ENCODE data around the gene ABLIM3.

Gene ABLIM3

DNA sequence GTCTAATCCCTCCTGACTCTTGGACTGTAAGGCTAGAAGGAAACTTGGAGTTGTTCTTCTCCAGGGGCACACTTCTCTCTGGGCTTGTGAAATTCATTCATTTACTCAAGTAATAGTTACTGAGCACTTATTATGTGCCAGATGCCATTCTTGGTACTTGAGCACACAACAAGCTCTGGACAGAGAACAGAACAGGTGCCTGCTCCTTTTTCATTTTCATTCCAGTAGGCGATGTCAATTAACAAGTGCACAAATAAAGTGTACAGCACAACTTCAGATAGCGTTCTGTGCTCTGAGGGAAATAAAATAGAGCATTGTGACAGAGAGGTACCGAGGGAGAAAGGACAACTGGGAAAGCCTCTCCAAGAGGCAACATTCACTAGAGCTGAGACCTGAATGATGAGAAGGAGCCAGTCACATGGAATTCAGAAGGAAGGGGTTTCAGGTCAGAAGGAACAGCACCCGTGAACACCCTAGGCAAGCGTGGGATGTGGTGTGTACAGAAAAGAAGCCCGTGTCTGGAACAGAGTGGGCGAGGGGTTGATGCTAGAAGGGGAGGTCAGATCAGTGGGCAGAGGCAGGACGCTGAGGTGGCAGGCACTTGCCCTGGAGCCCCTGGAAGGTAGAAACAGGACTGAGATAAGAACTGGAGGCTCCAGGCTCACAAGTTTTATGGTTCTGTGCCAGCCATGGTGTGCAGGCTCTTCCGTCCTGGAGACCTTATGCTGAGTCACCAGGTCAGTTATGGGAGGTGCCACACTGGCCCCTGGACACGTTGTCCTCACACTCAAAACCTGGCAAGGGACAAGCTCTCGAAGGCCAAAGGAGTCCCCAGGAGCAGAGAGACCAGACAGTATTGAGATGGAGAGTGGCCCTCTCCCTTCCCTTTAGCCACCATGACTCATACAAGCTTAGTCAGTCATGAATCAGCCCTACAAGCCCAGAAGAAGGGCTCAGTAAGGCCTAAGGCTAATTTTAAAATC, 7.2 kb upstream of the ABLIM3 start:
- no peak for DNase-seq

DNA sequence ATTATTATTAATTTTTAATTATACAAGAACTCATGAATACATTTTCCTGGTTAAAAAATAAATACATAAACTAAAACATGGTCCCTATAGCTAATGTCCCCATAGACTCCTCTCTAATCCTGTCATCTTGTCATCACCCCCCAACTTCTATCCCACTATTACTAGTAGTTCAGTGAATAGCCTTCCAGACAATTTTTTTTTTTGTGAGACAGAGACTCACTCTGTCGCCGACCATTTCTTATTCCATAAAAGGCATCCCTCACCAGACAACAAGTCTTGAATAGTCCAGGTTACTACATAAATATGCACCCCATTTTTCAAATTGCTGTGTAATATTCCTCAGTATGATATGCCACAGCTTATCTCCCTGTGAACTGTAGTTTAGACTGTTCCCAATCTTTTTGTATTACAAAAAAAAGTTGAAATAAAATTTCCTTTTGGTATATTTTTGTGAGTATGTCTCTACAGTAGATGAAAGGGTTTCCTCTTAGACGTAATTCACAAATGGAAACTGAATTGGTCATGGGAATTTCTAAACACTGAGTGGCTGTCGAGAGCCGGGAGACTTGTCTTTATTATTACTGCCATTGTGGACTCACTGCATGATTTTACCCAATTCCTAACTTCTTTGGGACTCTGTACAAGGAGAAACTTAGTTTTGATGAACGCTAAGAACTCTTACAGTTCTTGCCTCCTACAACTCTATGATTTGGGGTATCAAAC, 6.4 kb upstream of the ABLIM3 start:
- no peak for DNase-seq

DNA sequence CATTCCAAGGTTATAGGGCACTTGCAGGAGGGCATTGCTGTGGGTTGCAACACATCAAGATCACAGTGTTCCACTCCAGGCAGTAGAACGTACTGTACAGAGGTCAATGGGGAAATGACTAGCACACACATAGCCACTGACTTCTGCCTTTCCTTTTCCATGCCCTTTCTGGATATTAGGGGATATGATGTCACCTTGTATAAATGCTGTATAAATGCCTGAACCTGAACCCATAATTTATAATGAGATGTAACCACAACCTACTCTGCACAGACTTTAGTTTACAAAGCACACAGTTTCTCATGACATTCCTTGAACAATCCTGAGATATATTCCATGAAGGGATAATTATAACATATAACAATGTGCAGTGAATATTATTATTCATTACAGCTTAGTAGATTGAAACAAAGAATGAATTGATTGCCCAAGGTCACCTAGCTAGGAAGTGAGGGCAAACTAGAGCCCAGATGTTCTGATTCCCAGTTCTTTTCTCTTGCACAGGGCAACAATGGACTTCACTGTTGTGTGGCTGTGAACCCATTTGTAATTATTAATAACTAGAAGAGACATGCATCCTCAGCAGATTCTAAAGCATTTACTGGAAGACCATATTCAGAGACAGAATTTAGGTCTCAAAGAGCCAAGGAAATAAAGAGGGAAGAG, 5.6 kb upstream of the ABLIM3 start:
- no peak for DNase-seq

DNA sequence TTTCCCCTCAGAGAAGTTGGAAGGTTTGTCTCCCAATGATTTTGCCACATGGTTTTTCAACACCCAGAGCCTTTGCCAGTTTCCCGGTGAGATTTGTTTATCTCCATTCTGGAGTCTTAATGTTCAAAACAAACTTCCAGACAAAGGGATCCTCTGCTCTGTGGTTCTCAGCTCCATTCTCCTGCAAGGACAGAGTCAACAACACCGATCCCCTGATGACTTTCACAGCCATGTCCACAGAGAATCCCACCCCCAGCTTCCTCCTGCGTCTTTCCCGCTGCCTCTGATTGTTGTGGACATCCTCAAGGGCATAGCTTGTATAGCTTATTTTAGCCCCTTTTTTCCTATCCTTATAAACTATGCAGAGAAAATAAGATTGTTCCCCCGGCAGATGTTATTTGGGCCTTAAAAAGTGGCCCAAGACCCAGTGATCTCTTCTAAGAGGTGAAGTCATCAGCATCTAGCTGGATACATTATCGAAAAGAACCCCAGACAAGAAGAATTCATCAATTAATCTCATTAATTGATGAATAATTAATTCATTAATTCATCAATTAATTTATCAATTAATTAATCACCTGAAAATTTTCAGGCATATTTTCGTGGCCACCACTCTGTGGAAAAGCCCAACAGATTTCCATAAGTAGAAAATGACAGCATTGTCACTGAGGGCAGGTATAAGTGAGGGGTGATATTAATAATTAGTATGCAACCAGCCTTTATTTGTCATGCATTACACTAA, 2.9 kb upstream of the ABLIM3 start:
- no peak for DNase-seq

DNA sequence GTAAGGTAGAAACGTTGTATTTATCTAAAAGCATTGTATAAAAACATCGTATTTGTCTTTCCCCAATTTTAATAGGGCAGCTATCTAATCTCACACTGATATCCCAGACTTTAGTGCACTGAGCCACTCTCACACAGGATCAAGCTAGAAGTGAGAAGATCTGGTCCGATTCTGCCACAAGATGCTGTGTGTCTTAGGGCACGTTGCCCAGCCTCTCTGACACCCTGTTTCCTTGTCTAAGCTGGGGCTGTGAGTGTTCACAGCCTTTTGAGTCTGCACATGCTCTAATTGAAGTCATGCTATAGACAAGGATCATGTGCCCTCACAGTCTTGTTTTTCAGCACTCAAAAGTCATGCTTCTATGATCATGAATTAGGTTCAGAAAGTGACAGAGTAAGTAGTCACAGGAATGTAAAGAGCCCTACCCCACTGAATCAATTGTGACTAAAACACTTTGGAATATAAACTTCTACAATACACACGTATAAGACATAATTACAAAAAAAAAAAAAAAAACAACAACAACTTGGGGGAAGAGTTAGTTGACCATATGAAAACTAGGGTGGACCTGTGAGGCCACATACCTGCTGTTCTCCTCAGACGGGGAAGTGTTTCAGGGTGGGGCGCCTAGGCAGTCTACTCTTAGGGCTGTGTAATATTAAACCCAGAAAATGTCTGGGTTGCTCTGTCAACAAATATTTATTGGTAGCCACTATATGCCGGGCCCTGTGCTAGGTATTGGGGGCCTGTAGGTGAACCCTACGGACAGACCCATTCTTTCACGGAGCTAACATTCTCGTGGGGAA, 893 bp upstream of the ABLIM3 start:
- no peak for DNase-seq

DNA sequence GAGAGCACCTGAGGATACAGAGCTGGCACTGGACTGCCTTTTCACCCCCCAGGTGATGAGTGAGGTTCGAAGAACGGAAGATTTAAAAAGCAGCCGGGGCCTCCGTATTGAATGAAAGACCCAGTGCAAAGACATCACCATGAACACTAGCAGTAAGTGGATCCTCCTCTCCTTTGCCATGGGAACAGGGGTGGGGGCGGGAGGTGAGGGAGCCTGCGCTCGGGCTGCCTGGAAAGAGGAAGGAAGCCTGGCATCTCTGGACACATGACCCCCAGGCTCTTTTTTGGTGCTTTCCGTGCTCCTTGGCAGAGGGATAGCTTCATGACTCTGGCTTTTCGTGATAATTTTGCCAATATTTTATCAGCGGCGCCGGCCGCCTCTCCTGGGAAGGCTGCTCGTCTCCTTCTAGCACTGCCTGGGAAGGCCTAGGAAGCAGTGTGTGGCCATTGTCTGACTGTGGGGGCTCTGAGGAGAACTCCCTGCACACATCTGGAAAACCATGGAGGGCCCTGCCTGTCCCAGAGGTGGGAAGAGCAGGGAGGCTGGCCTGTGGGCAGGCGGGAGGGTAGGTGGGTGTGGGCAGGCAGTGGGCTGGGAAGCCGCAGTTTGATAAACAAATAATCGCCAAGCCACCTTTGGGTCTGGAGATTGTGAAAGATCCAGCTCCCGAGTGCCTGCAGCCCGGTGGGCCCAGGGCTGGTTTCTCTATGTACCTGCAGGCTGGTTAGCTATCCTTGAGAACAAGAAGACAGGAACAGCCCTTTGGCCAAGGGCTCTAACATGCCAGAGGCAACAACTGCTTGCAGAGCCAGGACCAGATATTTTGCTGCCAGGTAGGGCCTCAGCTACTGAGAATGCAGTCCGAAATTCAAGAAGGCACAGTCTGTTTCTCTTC, 911 bp downstream of the ABLIM3 start:
- DNase-seq = no peak

DNA sequence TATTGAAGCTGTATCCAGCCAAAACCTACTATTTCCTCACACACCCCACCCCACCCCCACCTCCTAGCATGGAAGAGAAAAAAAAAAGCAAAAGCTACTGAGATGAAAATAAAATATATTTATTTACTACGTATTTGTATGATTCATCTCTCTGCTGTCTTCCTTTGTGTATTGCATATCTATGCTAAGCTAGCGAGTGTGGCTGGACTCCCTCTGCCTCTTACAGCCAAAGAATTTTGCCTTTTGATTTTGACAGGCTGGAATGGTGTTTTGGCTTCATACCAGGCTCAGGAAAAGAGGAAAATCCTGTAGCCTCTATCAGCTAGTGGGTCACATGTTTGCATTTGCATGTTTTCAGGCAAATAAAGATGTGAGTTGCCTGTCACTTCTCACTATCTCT, 2.2 kb downstream of the ABLIM3 start:
- DNase-seq = no peak

DNA sequence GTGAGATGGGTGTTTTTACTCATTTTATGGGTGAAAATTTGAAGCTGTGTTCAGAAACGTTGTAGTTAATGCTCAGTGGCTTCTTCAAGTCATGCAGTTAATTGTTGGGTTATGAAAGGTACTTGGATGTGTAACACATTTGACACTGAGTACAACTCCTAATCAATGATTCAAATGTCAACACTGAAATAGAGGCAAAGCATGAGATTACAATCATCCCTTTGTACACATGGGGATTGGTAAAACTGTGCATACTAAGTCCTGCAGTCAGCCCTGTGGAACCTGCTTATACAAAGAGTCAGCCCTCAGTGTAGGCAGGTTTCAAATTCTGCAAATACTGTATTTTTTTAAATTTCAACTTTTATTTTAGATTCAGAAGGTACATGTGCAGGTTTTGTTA, 3.3 kb downstream of the ABLIM3 start:
- DNase-seq = no peak

DNA sequence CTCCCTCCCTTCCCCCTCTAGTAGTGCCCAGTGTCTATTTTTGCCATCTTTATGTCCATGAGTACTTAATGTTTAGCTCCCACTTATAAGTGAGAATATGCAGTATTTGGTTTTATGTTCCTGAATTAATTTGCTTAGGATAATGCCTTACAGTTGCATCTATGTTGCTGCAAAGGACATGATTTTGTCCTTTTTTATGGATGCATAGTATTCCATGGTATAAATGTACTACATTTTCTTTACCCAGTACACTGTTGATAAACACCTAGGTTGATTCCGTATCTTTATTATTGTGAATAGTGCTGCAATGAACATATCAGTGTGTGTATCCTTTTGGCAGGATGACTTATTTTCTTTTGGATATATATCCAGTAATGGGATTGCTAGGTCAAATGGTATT, 3.8 kb downstream of the ABLIM3 start:
- DNase-seq = no peak

DNA sequence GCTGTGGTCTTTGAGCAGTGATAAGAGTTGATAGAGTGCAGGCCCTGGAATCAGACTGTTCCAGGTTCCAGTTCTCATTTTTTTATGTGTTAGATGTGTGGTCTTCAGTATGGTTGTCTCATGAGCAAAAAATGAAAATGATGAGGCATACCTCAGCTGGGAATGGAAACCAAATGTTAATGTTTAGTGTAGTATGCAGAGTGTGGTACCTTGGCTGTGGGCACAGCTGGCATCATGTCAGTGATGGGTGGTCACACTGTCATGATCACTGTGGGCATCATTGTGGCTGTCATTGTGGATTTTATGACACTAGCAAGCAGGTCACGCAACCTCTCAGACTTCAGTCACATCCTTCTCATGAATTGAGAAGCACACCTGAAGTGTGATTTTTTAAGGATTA, 6.4 kb downstream of the ABLIM3 start:
- no peak for DNase-seq

DNA sequence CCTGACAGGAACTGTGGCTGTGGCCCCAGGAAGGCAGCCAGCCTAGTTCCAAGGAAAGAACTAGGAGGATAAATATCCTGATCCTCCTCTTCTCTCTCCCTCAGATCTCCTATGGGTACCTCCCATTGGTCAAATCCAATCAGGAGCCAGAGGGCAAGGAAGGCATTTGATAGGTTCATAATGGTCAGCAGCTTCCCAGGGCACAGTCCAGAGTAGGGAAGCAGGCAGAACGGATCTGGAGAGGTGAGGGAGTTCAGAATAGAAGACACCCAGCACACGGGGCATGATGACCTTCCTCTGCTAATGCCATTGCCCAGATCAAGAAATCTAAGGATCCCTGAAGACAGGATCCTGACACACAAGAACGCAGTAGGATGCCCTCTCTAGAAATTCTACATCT, 8.6 kb downstream of the ABLIM3 start:
- DNase-seq = no peak

DNA sequence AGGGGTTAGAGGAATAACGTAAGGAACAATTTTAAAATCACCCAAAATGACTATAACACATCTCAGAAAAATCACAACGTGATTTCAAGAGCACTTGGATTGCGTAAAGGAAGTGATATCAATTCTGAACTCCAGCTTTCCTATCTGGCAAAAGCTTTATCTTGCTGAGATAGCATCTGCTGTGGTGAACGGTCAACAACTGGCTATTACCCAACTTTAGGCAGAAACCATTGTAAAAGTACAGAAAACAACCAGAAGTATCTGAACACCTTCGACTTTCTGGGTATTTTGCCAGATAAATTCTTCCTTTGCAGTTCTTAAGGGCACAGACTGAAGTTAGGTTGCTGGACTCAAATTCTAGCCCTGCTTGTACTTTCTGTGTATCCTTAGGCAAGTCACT, 9.2 kb downstream of the ABLIM3 start:
- DNase-seq = no peak

DNA sequence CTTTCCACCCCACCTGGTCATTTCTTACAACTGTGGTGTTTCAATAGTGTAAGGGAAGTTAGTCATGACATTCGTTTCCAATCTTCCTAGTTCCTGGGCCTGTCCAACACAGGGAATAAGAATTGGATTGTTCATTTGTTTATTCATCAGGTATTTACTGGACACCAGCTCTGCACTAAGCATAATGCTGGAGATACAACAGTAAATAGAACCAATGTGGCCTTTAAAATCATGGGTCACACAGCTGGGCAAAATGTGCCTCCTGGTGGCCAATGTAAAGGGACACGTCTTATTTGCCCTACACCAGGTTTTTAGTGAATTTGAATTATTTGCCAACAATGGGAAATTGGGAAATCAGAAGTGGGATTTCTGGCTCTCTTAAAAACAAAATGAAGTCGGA, 10.4 kb downstream of the ABLIM3 start:
- no peak for DNase-seq

DNA sequence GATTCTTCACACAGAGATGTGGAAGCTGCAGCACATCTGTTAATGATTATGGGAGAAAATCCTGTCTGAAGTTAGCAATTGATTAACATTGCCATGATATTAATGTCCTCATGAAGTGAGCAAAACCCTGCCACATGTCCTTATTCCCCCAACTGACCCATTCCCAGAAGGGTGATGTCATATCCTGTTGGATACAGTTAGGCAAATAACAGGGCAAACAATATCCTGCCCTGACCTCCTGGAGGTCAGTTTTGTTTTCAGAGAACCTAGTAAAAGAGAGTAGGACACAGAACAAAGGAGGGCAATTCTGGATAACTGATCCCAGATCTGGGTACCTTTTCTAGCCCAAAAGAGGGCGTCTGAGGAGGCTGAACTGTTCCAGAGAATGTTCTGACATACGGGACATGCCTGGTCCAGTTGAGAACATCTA, 11.0 kb downstream of the ABLIM3 start:
- DNase-seq = no peak

DNA sequence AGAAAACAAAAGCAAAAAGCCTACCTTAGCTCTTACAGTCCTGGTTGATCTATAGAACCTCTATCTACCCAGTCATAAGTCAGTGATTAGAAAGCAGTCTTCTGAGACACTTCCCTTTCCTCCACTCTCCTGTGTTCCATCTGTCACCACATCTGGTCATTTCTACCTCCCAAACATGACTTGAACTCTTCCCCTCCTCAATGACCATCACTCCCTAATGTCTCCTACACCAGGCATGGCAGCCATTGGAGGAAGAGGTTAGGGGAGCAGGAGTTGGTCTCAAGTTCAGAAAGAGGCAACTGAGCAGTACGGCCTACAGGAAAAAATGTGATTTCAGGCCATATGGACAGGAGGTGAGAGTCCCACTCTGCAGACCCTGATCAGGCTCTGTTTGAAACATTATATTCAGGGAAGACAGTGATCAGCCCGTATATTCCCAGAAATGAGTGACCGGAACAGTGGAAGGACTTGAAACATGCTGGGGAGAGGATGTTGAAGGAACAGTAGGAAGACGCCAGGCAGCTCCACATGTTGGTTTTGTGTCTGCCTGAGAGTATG, 12.0 kb downstream of the ABLIM3 start:
- DNase-seq = no peak

DNA sequence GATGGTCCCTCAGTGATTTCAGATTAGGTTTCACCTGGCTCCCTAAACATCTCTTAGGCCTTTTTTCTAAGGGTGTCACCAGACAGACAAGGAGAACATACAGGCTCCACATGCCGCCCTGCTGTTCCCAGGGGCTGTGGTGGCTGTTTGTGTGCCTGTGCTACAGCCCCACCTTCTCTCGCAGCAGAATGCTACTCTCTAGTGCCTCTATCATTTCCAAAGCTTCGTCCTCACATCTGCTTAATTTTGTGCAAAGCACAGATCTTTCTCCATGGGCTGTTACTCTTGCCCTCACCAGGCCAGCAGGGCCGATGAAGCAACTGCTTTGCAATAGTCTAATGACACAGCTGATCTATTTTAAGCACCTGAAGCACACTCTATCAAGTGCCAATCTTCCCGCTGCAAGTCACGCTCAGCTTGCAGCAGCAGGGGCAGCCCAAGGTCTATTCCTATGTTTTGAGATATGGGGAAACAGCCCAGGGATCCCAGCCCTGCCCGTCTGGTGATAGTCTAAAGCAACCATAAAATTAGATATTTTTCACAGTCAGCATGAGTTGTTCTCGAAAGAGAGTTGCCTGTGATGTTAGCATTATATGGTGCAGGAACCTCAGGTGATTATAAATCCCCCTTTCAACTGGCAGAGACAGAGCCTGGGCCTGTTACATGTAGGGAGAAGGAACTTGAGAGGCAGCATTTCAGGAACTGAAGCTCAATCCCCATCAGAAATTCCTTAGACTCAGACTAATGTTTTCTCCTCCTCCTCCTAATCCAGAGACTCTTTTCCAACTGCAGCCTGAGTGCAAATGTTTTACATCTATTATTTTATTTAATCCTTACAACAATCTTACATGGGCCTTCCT, 12.7 kb downstream of the ABLIM3 start:
- peak; percentile 38 for DNase-seq

DNA sequence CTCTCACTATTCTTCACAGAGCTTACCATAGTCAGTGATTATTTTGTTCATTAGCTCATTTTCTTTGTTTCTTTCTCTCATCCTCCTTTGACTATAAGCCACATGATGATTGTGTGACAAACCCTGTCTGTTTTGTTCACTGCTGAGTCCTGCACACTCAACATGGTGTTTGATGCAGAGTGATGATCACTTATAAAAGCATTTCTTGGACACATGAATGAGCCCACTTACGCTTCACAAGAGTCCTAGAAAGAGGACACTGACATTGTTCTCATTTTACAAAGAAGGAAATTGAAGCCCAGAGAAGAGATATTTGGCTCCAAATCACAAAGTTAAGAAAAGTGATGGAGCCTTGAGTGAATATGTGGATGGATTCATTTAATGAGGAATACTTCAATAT, 13.4 kb downstream of the ABLIM3 start:
- DNase-seq = no peak

DNA sequence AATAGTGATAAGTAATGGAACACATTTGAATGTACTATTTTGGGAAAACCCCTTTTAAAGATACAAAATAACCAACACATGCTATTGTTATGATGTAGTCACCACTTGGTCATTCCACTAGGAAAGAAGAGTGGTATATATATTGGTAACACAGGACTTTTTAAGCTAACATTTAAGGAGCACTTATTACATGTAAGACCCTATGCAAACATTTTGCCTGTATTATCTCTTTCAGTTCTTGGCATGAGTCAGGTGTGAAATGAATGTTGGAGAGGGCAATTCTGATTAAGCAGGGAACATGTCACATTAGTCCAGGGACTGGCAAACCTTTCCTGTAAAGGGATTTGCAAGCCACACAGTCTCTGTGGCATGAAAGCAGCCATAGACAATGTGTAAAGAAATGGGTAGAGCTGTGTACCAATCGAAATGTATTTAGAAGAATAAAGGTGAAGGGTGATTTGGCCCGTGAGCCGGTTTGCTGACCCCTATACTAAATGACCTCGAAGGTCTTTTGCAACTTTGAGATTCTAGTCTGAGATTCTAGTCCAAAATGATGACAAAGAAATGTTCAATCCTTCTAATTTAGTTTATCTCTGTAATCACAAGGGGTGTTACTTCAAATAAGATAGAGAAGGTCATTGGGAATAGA, 15.3 kb downstream of the ABLIM3 start:
- no peak for DNase-seq

DNA sequence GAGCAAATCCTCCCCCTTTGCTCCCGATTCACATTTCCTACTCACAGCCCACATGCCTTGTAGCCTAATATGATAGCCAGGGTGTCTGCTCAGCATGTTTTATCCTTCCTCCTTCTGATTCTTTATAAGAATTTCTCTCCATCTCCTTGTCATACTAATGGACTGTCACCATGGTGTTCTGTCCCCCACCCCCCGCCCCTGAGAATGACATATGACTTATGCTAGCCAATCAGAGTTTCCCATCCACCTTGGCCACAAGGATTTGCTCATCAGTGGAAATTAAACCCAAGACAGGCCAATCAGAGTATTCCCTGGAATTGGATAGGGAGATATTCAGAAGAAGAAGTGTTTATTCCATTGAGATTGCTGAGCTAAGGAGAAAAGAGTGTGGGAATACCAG, 16.0 kb downstream of the ABLIM3 start:
- DNase-seq = peak; percentile 24
